ENCODE measurements around the gene NXPH4.

The NXPH4 gene

DNA sequence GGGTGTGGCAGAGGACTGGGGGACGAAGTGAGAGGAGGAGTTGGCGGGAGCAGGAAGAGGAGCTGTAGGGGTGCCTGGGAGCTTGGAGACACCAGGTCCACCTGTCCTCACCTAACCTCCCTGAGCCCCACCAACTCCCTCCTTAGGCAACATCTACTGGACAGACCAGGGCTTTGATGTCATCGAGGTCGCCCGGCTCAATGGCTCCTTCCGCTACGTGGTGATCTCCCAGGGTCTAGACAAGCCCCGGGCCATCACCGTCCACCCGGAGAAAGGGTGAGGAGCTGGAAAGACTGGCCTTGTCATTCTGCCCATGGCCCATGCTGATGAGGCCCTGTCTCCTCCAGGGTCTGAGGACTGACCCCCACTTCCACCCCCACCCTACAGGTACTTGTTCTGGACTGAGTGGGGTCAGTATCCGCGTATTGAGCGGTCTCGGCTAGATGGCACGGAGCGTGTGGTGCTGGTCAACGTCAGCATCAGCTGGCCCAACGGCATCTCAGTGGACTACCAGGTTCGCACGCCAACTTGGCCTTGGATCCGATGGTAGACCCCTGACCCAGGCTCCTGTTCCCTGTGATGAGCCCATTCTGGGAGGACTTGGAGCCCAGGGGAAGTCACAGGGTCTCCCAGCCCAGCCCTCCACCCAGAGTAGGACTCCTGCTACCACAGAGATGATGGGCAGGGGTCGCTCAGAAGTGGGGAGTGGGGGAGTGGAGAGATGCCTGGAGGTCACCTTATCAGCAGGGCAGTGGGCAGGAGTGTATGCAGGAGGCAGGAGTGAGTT lies 32.5 kb upstream of the NXPH4 start:
- no peak for DNase-seq

DNA sequence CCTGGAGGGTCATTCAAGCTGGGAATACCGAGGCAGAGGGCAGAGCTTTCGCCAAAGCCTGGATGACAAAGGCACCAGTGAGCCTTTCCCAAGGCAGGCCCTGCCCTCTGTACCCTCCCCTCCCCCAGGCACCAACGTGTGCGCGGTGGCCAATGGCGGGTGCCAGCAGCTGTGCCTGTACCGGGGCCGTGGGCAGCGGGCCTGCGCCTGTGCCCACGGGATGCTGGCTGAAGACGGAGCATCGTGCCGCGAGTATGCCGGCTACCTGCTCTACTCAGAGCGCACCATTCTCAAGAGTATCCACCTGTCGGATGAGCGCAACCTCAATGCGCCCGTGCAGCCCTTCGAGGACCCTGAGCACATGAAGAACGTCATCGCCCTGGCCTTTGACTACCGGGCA lies 31.2 kb upstream of the NXPH4 start:
- no peak for DNase-seq

DNA sequence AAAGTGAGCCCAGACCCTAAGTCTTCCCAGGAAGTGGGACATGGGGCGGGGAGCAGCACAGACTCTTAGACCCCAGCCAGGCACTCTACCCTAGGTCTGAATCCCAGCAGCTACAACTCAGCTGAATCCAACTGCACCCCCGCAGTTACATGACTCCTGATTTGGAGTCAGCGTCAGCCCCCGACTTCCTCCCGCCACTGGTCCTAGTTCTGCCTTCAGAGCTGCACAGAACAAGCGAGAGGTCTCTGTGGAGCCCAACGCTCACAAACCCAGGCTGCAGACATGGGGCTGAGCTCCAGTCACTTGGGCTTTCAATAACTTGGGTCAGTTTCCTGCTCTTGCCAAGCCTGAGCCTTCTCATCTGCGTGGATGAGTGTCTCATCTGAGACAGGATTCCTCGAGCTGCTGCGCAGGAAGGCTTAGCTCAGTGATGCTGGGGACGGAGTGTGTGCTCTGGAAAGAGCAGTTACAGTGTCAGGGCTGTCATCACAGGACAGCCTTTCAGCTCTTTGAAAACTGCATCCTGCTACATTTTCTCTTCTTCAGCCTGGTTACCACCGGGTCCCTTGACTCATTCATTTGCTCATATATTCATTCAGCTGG lies 30.6 kb upstream of the NXPH4 start:
- DNase-seq, result no peak

DNA sequence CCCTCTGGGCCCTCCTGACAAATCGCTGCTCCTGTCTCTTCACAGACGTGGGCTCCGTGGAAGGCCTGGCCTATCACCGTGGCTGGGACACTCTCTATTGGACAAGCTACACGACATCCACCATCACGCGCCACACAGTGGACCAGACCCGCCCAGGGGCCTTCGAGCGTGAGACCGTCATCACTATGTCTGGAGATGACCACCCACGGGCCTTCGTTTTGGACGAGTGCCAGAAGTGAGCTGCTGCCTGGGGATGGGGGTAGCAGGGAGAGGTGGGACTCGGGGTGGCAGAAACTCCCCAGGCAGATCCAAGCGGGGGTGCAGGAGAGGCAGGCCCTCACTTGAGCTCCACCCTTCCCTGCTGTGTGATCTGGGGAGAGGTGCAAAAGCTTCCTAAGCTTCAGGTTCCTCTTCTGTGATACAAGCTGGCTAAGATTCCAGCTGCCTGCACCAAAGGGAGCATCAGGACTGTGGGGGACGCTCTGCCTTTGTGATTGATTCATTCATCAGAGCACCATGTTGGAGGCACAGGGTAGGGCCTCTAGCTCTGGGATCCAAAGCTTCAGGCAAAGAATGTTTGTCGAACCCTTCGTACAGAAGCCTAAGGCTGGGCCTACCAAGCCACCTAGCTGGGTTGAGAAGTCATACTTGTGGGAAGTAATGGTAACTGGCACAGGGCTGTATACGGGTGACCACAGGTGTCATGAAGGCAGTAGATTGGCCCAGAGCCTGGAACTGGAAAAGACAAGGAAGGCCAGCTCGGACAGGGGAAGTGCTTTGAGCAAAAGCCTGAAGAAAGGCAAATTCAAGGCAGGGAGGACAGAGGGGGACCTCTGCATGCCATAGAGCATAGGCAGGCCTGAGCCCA lies 29.1 kb upstream of the NXPH4 start:
- no peak for DNase-seq

DNA sequence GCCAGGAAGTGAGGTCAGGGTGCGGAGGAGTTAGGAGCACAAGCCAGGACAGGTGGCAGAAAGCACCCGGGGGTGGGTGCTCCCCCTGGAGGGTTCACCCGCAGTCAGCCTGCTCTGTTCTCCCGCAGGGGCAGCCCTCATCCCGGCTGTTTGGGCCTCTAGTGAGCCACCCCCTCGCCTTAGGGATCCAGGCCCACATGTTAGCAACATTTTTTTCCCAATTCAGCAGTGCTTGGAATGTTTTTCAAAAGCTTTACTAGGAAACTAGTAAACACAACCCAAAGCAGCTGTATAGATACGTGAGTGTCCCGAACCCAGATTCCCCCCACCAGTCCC lies 28.5 kb upstream of the NXPH4 start:
- no peak for DNase-seq

DNA sequence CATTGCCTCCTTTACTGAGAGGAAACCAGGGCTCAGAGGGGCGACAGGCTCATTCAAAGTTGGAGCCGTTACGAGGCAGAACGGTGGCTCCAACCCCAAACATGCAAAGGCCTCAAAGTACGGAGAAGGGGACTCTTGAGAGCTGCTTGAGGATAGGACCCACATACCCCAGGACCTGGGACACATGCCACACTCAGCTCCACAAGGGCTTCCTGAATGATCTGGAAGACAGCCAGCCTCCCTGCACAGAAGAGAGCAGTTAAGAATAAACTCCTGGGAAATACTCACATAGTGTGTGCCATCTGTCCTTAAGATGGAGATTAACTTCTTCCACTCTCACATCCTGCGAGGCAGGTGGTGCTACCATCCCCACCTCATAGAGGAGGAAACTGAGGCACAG lies 26.6 kb upstream of the NXPH4 start:
- peak; percentile 34 for DNase-seq

DNA sequence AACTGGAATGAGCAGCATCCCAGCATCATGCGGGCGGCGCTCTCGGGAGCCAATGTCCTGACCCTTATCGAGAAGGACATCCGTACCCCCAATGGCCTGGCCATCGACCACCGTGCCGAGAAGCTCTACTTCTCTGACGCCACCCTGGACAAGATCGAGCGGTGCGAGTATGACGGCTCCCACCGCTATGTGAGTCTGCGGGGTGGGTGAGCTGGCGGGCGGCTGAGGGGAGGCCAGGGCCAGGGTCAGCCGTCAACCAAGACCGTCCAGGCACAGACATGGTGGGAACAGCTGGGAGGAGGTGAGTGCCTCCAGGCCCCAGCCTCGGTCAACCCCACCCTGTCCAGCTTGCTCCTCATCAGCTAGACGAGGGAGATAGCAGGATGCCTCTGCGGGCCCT lies 25.8 kb upstream of the NXPH4 start:
- no peak for DNase-seq

DNA sequence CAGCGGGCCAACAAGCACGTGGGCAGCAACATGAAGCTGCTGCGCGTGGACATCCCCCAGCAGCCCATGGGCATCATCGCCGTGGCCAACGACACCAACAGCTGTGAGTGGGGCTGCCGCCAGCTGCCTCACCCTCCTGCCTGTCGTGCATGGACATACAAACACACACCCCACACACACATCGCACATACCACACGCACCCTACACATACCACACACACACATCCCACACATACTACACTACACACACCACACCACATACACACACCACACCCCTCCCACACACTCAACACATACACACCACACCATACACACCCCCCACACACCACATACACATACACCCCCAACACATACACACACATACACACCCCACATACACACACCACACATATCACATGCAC lies 25.2 kb upstream of the NXPH4 start:
- DNase-seq, result no peak

DNA sequence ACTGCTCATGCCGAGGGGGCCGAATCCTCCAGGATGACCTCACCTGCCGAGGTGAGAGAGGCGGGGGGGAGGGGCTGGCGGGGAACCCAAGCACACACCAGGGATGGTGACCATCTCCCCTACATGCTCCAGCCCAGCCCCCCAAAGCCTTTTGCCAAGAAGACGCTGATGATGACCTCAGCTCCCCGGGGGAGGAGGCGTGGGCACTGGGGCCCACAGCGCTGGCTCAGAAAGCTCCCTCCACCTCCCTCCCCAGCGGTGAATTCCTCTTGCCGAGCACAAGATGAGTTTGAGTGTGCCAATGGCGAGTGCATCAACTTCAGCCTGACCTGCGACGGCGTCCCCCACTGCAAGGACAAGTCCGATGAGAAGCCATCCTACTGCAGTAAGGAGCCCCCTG lies 23.7 kb upstream of the NXPH4 start:
- no peak for DNase-seq

DNA sequence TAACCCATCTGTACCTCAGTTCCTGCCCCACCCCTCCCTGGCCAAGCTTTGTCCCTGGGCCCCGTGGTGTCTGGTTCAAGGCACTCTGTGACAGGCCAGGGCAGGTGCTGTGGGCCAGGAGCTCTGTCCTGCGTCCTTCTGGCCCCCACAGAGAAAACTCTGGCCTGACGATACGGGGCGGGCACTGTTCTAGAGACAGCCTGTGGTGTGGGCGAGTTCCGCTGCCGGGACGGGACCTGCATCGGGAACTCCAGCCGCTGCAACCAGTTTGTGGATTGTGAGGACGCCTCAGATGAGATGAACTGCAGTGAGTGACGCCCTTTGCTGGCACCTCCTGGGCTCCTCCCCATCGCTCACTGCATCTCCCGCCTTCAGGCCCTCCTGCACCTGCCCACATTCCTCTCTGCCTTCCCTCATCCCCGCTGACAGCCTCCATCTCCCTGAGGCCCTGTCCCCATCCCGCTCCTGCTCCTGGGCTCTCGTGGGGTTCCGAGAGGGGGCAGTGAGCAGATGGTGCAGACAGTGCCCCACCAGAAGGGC lies 22.8 kb upstream of the NXPH4 start:
- DNase-seq, result no peak

DNA sequence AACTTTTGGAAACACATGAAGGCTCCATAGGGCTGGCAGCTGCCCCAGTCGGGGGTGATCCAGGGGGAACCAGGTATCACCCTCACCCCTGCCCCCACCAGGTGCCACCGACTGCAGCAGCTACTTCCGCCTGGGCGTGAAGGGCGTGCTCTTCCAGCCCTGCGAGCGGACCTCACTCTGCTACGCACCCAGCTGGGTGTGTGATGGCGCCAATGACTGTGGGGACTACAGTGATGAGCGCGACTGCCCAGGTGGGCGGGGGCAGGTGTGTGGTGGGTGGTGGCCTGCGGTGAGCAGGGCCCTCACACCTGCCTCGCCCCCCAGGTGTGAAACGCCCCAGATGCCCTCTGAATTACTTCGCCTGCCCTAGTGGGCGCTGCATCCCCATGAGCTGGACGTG lies 22.3 kb upstream of the NXPH4 start:
- no peak for DNase-seq

DNA sequence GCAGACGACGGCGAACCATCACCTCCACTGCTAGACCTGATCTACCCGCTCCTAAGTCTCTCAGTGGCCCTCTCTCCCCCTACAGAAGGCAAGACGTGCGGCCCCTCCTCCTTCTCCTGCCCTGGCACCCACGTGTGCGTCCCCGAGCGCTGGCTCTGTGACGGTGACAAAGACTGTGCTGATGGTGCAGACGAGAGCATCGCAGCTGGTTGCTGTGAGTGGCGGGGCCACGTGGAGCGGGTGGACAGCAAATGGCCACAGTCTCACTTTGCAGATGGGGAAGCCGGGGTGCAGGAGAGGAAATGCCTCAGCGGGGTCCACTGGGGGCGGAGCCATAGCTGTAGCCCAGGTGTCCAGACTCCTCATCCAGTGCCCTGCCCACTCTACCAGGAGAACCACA lies 21.4 kb upstream of the NXPH4 start:
- no peak for DNase-seq

DNA sequence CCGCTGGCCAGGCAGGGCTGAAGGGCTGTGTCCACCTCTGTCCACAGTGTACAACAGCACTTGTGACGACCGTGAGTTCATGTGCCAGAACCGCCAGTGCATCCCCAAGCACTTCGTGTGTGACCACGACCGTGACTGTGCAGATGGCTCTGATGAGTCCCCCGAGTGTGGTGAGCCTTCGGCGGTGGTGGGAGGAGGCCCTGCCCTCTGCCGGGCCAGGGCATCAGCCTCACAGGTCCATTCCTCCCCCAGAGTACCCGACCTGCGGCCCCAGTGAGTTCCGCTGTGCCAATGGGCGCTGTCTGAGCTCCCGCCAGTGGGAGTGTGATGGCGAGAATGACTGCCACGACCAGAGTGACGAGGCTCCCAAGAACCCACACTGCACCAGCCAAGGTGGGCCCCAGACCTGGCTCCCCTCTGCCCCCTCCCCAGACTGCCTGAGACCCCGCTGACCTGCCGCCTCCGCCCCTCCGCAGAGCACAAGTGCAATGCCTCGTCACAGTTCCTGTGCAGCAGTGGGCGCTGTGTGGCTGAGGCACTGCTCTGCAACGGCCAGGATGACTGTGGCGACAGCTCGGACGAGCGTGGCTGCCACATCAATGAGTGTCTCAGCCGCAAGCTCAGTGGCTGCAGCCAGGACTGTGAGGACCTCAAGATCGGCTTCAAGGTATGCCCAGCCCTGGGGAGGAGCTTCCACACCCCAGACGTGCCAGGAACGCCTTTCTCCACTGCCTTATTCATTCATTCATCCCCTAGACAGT lies 20.8 kb upstream of the NXPH4 start:
- DNase-seq, result no peak

DNA sequence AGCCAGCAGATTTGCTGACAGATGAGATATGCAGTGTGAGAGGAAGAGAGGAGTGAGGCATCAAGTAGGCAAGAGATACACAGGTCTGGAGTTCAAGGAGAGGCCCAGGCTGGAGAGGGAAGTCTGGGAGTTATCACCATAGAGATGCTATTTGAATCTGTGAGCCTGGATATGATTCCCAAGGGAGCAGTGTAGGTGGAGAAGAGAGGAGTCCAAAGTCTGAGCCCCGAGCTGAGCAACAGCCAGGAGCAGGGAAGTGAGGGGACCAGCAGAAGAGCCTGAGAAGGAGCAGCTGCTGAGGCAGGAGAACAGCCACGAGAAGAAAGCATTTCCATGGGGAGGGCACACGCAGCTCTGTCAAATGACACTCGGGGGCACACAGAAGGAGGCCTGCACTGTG lies 20.2 kb upstream of the NXPH4 start:
- DNase-seq, result no peak

DNA sequence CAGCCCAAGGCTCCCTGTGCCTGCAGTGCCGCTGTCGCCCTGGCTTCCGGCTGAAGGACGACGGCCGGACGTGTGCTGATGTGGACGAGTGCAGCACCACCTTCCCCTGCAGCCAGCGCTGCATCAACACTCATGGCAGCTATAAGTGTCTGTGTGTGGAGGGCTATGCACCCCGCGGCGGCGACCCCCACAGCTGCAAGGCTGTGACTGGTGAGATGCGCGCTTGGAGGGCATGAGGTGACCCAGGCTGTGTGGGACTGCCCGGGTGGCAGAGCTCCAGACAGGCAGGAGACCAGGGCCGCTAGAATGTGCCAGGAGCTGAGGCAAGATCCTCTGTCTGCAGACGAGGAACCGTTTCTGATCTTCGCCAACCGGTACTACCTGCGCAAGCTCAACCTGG lies 19.6 kb upstream of the NXPH4 start:
- no peak for DNase-seq

DNA sequence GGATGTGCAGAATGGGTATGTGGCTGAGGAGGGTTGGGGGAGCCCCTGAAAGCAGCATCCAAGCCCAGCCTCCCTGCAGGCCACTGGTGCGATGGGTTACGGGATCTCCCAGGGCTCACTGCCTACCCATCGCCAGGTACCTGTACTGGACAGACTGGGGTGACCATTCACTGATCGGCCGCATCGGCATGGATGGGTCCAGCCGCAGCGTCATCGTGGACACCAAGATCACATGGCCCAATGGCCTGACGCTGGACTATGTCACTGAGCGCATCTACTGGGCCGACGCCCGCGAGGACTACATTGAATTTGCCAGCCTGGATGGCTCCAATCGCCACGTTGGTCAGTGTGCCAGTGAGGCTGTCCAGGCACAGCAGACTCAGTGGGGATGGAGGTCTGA lies 18.3 kb upstream of the NXPH4 start:
- no peak for DNase-seq

DNA sequence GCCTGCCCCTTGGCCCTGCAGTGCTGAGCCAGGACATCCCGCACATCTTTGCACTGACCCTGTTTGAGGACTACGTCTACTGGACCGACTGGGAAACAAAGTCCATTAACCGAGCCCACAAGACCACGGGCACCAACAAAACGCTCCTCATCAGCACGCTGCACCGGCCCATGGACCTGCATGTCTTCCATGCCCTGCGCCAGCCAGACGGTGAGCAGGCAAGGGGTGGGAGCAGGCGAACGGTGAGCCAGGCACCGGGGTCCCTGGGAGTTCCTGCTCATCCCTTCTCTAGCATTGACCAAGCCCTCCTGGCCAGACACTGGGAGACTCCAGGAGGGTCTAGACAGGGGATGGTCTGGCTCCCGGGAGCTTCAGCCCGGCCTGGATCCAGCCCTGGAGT lies 17.4 kb upstream of the NXPH4 start:
- no peak for DNase-seq

DNA sequence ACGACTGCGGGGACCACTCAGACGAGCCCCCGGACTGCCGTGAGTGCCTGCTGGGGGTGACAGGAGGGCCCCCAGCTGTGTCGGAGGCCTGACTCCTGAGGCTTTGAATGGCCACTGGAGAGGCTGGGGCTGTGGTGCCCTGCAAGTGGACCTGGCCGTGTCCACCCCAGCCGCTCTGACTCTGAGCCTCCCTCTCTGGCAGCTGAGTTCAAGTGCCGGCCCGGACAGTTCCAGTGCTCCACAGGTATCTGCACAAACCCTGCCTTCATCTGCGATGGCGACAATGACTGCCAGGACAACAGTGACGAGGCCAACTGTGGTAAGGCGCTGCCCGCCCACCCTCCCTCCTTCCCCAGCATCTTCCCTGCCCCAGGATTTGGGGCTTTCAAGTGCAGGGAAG lies 16.1 kb upstream of the NXPH4 start:
- DNase-seq, result no peak

DNA sequence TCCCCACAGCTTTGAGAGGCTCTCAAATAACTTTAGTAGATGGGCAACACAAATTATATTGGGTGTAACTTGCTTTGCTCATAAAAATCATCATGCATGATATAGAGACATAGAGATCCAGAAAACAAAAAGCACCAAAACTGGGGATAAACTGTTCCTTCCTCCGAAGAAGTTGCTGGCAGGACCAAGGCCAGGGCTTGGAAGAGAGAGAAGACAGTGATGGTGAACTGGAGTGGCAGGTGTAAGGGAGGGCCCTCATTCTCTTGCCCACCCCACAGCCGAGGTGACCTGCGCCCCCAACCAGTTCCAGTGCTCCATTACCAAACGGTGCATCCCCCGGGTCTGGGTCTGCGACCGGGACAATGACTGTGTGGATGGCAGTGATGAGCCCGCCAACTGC lies 15.4 kb upstream of the NXPH4 start:
- no peak for DNase-seq

DNA sequence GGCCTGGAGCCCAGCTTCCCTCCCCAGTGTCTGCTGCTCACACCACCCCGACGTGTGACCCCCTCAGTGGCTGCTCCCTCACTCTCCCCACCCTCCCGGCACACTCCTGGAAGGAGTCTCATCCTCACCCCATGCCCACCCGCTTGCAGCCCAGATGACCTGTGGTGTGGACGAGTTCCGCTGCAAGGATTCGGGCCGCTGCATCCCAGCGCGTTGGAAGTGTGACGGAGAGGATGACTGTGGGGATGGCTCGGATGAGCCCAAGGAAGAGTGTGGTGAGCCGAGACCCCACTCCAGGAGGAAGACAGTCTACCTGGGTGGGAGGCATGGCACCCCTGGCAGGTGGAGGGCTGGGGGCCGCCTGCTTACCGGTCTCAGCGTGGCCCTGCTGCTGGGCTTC lies 15.0 kb upstream of the NXPH4 start:
- no peak for DNase-seq

DNA sequence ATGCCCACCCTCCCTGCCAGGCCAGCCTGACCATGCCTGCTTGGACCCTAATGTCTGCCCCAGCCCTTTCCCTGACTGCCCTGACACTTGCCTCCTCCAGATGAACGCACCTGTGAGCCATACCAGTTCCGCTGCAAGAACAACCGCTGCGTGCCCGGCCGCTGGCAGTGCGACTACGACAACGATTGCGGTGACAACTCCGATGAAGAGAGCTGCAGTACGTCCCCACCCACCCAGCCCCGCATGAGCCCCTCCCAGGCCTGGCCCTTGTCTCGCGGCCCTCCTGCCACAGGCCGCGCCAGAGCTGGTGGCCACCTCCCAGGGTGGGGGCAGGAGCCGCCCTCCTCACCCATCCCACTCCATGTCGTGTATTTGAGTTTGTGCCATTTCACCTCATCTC lies 14.3 kb upstream of the NXPH4 start:
- DNase-seq, result no peak

DNA sequence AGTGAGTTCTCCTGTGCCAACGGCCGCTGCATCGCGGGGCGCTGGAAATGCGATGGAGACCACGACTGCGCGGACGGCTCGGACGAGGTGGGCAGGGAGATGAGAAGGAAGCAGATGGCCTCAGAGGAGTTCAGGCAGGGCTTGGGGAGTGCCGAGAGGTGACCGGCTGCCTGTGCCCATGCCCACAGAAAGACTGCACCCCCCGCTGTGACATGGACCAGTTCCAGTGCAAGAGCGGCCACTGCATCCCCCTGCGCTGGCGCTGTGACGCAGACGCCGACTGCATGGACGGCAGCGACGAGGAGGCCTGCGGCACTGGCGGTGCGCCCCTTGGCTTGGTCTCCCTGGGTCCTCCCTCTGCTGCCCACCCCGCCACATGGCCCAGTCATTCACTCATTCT lies 13.4 kb upstream of the NXPH4 start:
- no peak for DNase-seq

DNA sequence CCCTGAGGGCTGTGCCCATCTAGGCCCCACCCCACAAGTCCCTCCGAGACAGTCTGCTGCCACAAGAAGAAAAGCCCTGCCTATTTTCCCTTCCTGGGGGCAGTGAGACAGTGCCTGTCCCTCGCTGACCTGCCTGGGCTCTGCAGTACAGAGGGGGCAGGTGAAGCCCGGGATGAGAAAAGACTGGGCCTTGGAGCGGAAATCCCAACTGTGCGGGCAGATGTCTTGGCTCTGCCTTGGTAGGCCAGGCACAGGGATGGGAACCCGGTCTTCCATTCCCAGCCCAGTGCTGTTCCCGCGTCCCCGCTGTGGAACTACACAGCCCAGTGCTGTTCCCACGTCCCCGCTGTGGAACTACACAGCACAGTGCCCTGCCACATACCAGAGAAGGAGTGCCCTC lies 12.8 kb upstream of the NXPH4 start:
- DNase-seq, result no peak
